ENCODE results near the gene TRAM2. TPM values are rescaled to one million over a fixed set of nuclear protein-coding genes. Genes with fewer than 3 reads are reported as not detected.

TRAM2 gene
- polyA plus RNA-seq, 4 donors, result 2.7 to 66.0 (median 8.5) TPM

DNA sequence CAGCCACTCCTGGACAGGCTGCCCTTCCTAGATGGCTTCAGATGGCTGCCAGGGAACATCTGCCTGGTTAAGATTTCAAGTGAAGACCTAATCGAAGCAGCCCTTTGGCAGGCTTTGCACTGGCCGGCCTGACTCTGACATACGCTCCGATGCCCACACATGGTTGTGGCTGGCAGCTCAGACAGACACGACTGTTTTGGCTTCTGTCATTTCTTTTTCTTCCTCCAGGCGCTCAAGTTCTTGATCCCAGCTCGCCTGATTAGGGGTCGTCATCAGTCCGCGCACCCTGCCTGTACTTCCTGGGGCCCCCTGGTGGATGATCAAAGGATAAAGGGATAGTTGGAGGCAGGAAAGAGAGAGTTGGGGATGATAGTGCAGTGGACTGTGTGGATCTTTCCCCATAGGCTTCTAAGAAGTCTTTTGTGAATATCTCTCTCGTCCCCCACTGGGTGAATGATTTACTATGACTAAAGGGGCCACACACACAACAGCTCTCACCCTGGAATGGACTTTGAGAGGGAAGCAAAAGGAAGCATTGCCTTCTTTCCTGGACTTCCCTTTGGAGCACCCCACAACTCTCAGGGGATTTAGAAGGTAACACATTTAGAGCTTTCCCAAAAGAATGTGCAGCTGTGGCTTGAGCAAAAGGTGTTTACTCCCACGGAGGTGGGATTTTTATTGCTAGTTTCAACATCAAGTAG lies 21.4 kb upstream of the TRAM2 start:
- H3K27me3 ChIP-seq (ENCODE audit: control insufficient read depth in 3 of 3, insufficient read depth in 3 of 3, low read length in 3 of 3), result no peaks in the 10 kb centered on the region
- no peaks in the 10 kb centered on the region for H3K9me3 ChIP-seq (ENCODE audit: control insufficient read depth in 2 of 2, insufficient read depth in 1 of 2, low read depth in 1 of 2, low read length in 1 of 2)
- DNase-seq (peak; percentile 49 to 93), FAIRE-seq (no peak)
- WGBS, 3 donors, result 17 to 25% (median 22%) methylated on average over 12 of the region's 12 CpGs
- no peaks in the 10 kb centered on the region for H3K36me3 ChIP-seq (ENCODE audit: control insufficient read depth in 3 of 3, insufficient read depth in 2 of 3, low read depth in 1 of 3, low read length in 3 of 3)
- peak overlapping the region in 2 of 3 donors; percentile 32 to 85 for H3K27ac ChIP-seq (ENCODE audit: low read depth in 1 of 3, low read length in 2 of 3)
- H3K4me3 ChIP-seq (ENCODE audit: low read depth in 1 of 3, low read length in 3 of 3), result peak overlapping the region in 1 of 3 donors; percentile 11
- H3K4me1 ChIP-seq (ENCODE audit: control insufficient read depth in 3 of 3, insufficient read depth in 2 of 3, low read depth in 1 of 3, low read length in 2 of 3), result peaks cover 5 to 52% (median 6%) of the 10 kb centered on the region in 3 donors

DNA sequence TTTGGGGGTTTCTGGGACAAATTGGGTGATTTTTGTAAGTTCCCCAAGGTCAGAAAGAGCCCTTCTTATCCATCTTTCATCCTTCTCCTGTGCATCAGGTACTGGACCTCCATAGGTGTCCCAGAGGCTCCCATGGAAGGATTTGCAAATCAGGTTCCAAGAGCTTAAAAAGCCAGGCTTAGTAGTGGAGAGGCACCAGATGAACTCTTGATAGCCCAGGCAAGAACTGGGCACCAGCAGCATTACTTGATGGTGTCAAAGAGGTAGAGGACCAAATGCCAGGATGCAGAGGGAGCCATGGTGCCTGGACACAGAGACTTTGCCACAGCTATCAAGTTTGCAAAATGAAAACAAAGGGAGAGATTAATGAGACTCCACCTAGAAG lies 20.9 kb upstream of the TRAM2 start:
- DNase-seq, result no peak
- Histone ChIP-seq H3K9me3 (ENCODE audit: control insufficient read depth in 2 of 2, insufficient read depth in 1 of 2, low read depth in 1 of 2, low read length in 1 of 2) (no peaks in the 10 kb centered on the region), H3K4me1 (ENCODE audit: control insufficient read depth in 3 of 3, insufficient read depth in 2 of 3, low read depth in 1 of 3, low read length in 2 of 3) (peaks cover 5 to 51% (median 6%) of the 10 kb centered on the region in 3 donors), H3K4me3 (ENCODE audit: low read depth in 1 of 3, low read length in 3 of 3) (peak overlapping the region in 1 of 3 donors; percentile 11), H3K36me3 (ENCODE audit: control insufficient read depth in 3 of 3, insufficient read depth in 2 of 3, low read depth in 1 of 3, low read length in 3 of 3) (no peaks in the 10 kb centered on the region), H3K27me3 (ENCODE audit: control insufficient read depth in 3 of 3, insufficient read depth in 3 of 3, low read length in 3 of 3) (no peaks in the 10 kb centered on the region), H3K27ac (ENCODE audit: low read depth in 1 of 3, low read length in 2 of 3) (peak overlapping the region in 1 of 3 donors; percentile 85)
- no peak for FAIRE-seq

DNA sequence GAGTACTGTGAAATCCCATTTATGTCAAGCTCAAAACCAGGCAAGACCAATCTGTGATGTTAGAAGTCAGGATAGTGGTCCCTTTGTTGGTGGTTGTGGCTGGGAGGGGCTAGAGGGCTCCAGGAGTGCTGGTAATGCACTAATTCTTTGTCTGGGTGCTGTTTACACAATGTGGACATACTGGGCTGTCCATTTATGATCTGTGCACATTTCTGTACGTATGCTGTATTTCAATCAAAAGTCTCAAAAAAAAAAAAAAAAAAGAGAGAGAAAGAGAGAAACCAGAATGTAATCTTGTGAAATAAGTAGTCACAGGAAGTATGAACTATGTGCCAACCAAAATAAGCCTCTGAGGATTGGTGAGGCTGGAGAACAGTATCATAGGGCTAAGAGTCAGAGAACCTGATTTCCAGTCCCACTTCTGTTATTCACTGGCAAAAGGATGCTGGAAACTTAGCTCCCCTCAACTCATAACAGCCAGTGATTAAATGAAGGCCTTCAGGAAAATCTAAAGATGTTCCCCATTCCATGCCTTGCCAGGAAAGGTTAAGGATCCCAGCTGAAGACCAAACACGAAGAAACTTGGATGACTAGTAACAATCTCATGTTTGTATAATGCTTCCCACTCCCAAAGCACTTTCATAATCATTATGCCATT lies 19.6 kb upstream of the TRAM2 start:
- no peaks in the 10 kb centered on the region for H3K36me3 ChIP-seq (ENCODE audit: control insufficient read depth in 3 of 3, insufficient read depth in 2 of 3, low read depth in 1 of 3, low read length in 3 of 3)
- H3K27me3 ChIP-seq (ENCODE audit: control insufficient read depth in 3 of 3, insufficient read depth in 3 of 3, low read length in 3 of 3), result no peaks in the 10 kb centered on the region
- DNase-seq, result no peak
- no peak overlapping the region for H3K4me3 ChIP-seq (ENCODE audit: low read depth in 1 of 3, low read length in 3 of 3)
- H3K4me1 ChIP-seq (ENCODE audit: control insufficient read depth in 3 of 3, insufficient read depth in 2 of 3, low read depth in 1 of 3, low read length in 2 of 3), result peaks cover 5 to 52% (median 6%) of the 10 kb centered on the region in 3 donors
- 53 to 64% (median 60%) methylated on average over 2 of the region's 2 CpGs for WGBS, 3 donors
- H3K9me3 ChIP-seq (ENCODE audit: control insufficient read depth in 2 of 2, insufficient read depth in 1 of 2, low read depth in 1 of 2, low read length in 1 of 2), result no peaks in the 10 kb centered on the region
- H3K27ac ChIP-seq (ENCODE audit: low read depth in 1 of 3, low read length in 2 of 3), result peak overlapping the region in 2 of 3 donors; percentile 14 to 75
- FAIRE-seq, result no peak

DNA sequence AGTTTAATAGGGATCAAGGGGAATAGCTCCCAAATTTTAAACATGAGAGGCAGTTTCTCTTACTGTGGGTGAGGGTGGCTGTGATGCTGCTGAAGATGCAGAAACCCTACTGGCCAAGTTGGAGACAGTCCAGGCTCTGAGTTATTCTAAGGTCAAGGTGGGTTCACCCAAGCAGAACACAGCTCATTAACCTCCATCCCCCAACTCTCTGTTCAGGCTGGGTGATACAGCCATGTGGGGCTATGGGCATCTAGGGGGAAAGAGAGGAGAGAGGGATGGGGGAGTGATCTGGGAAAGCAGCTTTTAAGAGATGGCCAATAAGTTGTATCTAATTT lies 18.9 kb upstream of the TRAM2 start:
- Histone ChIP-seq H3K27me3 (ENCODE audit: control insufficient read depth in 3 of 3, insufficient read depth in 3 of 3, low read length in 3 of 3) (no peaks in the 10 kb centered on the region), H3K4me1 (ENCODE audit: control insufficient read depth in 3 of 3, insufficient read depth in 2 of 3, low read depth in 1 of 3, low read length in 2 of 3) (peaks cover 5 to 54% (median 6%) of the 10 kb centered on the region in 3 donors), H3K9me3 (ENCODE audit: control insufficient read depth in 2 of 2, insufficient read depth in 1 of 2, low read depth in 1 of 2, low read length in 1 of 2) (no peaks in the 10 kb centered on the region), H3K4me3 (ENCODE audit: low read depth in 1 of 3, low read length in 3 of 3) (no peak overlapping the region), H3K36me3 (ENCODE audit: control insufficient read depth in 3 of 3, insufficient read depth in 2 of 3, low read depth in 1 of 3, low read length in 3 of 3) (no peaks in the 10 kb centered on the region), H3K27ac (ENCODE audit: low read depth in 1 of 3, low read length in 2 of 3) (peak overlapping the region in 2 of 3 donors; percentile 51 to 74)
- FAIRE-seq (no peak), DNase-seq (no peak)

DNA sequence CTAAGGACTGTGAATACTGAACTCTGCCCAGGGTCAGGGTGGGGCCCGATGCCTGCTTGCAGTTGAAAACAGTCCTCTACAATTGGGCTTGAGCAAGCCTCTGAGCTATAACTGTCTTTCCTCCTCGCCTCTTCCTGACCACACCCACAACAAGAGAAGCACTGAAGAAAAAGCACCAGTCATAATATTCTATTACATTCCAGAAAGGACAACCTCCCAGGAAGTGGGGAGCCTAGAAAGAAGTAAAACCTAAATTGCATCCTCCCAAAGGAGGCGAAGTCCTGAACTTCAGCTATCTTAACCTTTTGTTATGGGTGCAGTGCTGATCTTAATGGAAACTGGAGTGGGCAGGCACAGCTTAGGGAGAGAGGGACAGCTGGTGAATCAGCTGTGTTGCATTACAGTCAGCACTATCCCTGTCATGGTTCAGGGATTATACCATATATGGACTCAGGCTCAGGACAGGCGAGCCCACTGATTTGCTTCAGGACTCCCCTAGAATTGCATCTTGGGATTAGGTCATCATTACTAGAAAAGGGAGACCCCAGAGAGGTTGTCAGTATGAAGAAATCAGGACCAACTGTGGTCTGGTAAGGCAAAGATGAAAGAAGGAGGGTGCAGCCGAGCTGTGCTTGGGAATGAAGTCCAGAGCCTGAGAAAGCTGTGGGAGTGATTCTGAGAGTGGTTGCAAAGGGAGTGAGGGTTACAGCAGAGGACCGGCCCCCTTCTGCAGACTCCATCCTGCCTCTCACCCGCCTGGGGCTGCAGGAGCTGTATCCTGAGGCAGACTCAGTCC lies 18.3 kb upstream of the TRAM2 start:
- Histone ChIP-seq H3K27me3 (ENCODE audit: control insufficient read depth in 3 of 3, insufficient read depth in 3 of 3, low read length in 3 of 3) (no peaks in the 10 kb centered on the region), H3K36me3 (ENCODE audit: control insufficient read depth in 3 of 3, insufficient read depth in 2 of 3, low read depth in 1 of 3, low read length in 3 of 3) (no peaks in the 10 kb centered on the region), H3K4me3 (ENCODE audit: low read depth in 1 of 3, low read length in 3 of 3) (no peak overlapping the region), H3K9me3 (ENCODE audit: control insufficient read depth in 2 of 2, insufficient read depth in 1 of 2, low read depth in 1 of 2, low read length in 1 of 2) (no peaks in the 10 kb centered on the region), H3K4me1 (ENCODE audit: control insufficient read depth in 3 of 3, insufficient read depth in 2 of 3, low read depth in 1 of 3, low read length in 2 of 3) (peaks cover 5 to 56% (median 6%) of the 10 kb centered on the region in 3 donors), H3K27ac (ENCODE audit: low read depth in 1 of 3, low read length in 2 of 3) (peak overlapping the region in 2 of 3 donors; percentile 51 to 74)
- WGBS, 3 donors, result 35 to 43% (median 41%) methylated on average over 7 of the region's 7 CpGs
- FAIRE-seq (no peak), DNase-seq (peak; percentile 51 to 70)

DNA sequence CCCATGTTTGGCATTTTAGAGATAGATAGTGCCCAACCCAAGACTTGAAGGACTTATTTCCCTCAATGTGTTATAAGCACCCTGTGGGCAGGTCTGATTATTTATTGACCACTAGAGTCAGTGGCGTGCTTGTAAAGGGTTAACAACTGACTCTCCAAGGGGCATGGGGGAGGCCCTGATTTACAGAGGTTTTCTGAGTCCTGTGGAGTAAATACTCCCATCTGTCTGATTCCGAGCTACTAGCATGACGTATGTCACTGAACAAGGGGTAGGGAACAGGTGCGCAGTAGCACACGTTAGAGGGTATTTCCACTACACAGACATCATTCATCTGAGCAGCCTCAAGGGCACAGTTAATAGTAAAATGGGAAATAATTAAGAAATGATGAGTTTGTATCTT lies 17.4 kb upstream of the TRAM2 start:
- FAIRE-seq, result no peak

DNA sequence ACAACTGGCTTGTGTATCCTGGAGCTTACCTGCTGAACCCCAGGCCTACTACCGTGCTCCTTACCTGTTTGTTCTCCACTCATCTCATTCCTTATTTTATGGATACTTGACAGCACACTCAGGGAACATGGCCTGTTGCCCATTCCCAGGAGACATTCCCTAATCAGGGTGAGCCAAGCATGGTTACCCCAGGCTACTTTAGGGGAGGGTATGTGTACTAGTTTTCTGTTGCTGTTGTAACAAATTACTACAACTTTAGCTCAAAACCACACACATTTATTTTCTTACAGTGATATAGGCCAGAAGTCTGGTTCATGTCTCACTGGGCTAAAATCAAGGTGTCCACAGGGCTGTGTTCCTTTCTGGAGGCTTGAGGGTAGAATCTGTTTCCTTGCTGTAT lies 15.0 kb upstream of the TRAM2 start:
- DNase-seq, result no peak
- Histone ChIP-seq H3K27ac (ENCODE audit: low read depth in 1 of 3, low read length in 2 of 3) (no peak overlapping the region), H3K9me3 (ENCODE audit: control insufficient read depth in 2 of 2, insufficient read depth in 1 of 2, low read depth in 1 of 2, low read length in 1 of 2) (no peaks in the 10 kb centered on the region), H3K36me3 (ENCODE audit: control insufficient read depth in 3 of 3, insufficient read depth in 2 of 3, low read depth in 1 of 3, low read length in 3 of 3) (no peaks in the 10 kb centered on the region), H3K4me1 (ENCODE audit: control insufficient read depth in 3 of 3, insufficient read depth in 2 of 3, low read depth in 1 of 3, low read length in 2 of 3) (peaks cover 2 to 48% (median 6%) of the 10 kb centered on the region in 3 donors), H3K4me3 (ENCODE audit: low read depth in 1 of 3, low read length in 3 of 3) (no peak overlapping the region), H3K27me3 (ENCODE audit: control insufficient read depth in 3 of 3, insufficient read depth in 3 of 3, low read length in 3 of 3) (no peaks in the 10 kb centered on the region)
- no peak for FAIRE-seq
- 78 to 84% (median 82%) methylated on average over 1 of the region's 1 CpG for WGBS, 3 donors

More for the DNA sequence above, 17.4 kb upstream of the TRAM2 start:
- Histone ChIP-seq H3K27ac (ENCODE audit: low read depth in 1 of 3, low read length in 2 of 3) (peak overlapping the region in 2 of 3 donors; percentile 51 to 60), H3K27me3 (ENCODE audit: control insufficient read depth in 3 of 3, insufficient read depth in 3 of 3, low read length in 3 of 3) (no peaks in the 10 kb centered on the region), H3K9me3 (ENCODE audit: control insufficient read depth in 2 of 2, insufficient read depth in 1 of 2, low read depth in 1 of 2, low read length in 1 of 2) (no peaks in the 10 kb centered on the region), H3K4me1 (ENCODE audit: control insufficient read depth in 3 of 3, insufficient read depth in 2 of 3, low read depth in 1 of 3, low read length in 2 of 3) (peaks cover 5 to 60% (median 6%) of the 10 kb centered on the region in 3 donors), H3K4me3 (ENCODE audit: low read depth in 1 of 3, low read length in 3 of 3) (no peak overlapping the region), H3K36me3 (ENCODE audit: control insufficient read depth in 3 of 3, insufficient read depth in 2 of 3, low read depth in 1 of 3, low read length in 3 of 3) (no peaks in the 10 kb centered on the region)
- WGBS, 3 donors, result 91 to 95% (median 91%) methylated on average over 5 of the region's 5 CpGs
- no peak for DNase-seq

DNA sequence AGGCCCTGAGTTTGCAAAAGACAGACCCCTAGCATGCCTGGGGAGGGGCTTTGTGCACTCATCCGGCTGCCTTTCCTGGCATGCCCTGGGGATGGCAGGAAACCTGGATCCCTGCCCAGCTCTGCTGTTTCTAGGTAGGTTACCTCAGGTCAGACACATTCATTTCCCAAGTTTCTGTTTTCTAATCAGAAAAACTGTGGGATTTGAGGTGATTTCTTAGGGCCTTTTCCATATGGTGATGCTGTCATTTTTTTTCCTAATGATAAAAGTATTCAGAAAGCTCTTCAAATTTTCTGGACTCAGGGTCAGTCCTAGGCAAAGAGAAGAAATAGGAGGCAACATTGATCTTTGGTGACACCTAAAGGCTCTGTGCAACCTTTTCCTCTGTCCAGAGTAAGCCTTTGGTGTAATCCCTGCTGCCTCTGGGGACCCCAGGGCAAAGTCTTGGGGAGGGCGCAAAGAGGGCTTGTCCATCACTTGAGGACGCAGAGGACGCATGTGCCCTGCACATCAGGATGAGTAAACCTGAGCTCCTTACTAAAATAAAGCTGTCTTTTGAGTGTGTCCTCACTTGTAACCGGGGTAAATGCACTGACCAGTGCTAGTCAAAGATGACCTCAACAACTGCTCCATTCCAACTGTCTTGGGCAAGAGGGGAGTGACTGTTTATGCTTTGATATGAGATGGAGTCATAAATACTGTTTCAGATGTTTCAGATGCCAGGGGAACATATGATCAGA lies 13.5 kb upstream of the TRAM2 start:
- no peaks in the 10 kb centered on the region for H3K27me3 ChIP-seq (ENCODE audit: control insufficient read depth in 3 of 3, insufficient read depth in 3 of 3, low read length in 3 of 3)
- H3K4me1 ChIP-seq (ENCODE audit: control insufficient read depth in 3 of 3, insufficient read depth in 2 of 3, low read depth in 1 of 3, low read length in 2 of 3), result peaks cover 0 to 36% (median 6%) of the 10 kb centered on the region in 3 donors
- no peak for FAIRE-seq
- DNase-seq, result peak; percentile 17 to 53
- H3K9me3 ChIP-seq (ENCODE audit: control insufficient read depth in 2 of 2, insufficient read depth in 1 of 2, low read depth in 1 of 2, low read length in 1 of 2), result no peaks in the 10 kb centered on the region
- H3K27ac ChIP-seq (ENCODE audit: low read depth in 1 of 3, low read length in 2 of 3), result peak overlapping the region in 1 of 3 donors; percentile 46
- H3K36me3 ChIP-seq (ENCODE audit: control insufficient read depth in 3 of 3, insufficient read depth in 2 of 3, low read depth in 1 of 3, low read length in 3 of 3), result no peaks in the 10 kb centered on the region
- 72 to 86% (median 74%) methylated on average over 5 of the region's 5 CpGs for WGBS, 3 donors
- H3K4me3 ChIP-seq (ENCODE audit: low read depth in 1 of 3, low read length in 3 of 3), result no peak overlapping the region
